ENCODE data around the gene ERC2.

- TF ChIP-seq CTCF (IDR thresholded peaks at IDR 0.05) (no peak), POLR2A (IDR thresholded peaks at IDR 0.05) (no peak)
Observed at GRCh38 chr3:55805169-55805568, 663.1 kb downstream of the ERC2 start.

All from ovary (tissue), 3 donors.